AG08395 (cell line): ENCODE data around the gene HCK.

Experiments
- DNase-seq: peaks from one replicate; pipeline ENCODE4 v3.0.0; 2012; ENCODE audit warnings: mixed read lengths, low spot score

The HCK gene

DNA sequence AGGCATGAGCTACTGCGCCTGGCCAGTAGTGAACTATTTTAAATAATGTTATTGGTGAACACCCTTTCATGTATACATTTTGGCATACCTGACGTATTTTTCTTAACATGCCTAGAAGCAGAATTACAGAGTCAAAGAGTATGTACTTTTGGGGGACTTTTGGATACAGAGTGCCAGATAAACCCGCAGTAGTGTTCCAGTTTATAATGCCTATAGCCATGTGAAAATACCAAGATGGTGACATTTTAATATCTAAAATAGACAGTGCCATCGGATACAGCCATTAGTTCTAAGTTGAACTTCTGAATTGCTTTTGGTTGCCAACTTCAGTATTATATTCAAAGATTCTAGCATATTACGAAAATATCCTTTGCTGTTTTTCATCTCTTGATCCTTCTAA lies 77.8 kb downstream of the HCK start:
- DNase-seq = no peak

DNA sequence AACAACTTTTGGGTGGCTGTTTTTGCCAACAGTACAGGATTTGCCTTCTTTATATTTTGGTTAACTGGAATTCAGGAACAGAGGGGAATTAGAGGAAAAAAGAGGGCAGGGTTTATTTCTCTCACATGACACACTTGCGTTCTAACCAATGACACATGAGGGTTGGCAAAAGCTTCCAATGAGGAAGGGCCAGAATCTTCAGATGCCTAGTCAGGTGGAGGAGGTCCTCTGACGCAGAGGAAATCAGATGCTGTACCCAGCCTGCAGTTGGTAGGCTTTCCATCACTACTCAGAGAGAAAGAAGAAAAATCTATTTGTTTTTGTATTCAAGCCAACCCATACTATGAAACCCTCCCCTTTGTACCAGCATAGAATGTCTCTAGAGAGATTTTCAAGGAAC lies 78.3 kb downstream of the HCK start:
- DNase-seq = no peak

DNA sequence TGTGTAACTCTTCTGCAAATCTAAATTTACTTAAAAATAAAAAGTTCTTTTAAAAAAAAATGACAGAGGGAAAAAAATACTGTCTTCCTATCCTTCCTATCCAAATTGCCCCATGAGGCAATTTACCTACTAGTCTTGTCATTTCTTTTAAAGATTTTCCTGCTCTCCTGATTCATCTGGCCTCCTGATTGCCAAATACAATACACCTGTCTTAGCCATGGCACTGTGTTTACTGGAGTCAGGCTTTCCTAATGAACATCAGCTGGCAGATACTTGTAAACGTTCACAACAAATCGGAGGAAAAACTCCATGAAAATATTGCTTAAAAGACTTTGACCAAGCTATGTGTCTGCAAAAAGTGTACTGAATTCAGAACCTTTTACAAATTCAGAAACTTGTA lies 78.9 kb downstream of the HCK start:
- DNase-seq = no peak

DNA sequence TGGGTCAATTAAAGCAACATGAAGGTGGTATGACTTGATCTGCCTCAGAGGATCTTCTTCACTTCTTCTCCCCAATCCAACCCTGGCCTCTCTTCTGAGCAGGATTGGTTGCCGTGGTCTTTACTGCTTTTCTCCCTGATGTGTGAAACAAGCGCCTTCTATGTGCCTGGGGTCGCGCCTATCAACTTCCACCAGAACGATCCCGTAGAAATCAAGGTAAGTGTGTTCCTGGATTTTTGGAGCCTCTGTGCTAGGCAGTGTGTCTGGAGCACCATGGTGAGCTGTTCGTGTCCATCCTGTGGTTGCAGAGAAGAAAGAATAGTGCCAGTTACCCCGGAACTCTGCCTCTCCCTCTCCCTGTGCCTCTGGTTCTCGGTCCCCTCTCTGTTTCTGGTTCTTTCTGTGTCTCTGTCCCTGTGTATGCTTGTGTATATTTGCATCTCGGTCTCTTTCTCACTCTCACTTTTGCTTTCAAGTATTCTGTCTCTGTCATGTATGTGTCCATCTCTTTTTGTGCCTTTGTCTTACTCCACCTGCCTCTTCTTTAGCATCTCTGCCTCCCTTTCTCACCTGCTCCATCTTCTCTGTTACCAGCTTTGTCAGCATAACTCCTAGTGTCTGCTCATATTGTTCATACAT lies 81.0 kb downstream of the HCK start:
- DNase-seq = no peak

DNA sequence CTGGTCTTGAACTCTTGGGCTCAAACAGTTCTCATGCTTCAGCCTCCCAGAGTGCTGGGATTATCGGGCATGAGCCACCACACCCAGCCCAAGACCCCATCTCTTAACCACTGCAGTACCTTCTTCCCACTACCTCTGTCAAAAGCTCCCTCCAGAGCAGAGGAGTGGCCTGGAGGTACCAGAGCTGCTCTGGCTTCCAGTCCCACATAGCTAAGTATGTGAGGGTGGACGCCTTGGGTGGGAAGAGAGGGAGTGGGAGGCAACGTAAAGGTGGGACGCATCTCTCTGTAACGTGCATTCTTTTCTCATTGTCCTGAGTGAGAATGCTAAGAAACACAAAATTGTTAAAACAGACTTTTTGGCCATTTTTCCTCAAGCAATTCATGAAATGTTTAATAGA lies 82.0 kb downstream of the HCK start:
- no peak for DNase-seq

DNA sequence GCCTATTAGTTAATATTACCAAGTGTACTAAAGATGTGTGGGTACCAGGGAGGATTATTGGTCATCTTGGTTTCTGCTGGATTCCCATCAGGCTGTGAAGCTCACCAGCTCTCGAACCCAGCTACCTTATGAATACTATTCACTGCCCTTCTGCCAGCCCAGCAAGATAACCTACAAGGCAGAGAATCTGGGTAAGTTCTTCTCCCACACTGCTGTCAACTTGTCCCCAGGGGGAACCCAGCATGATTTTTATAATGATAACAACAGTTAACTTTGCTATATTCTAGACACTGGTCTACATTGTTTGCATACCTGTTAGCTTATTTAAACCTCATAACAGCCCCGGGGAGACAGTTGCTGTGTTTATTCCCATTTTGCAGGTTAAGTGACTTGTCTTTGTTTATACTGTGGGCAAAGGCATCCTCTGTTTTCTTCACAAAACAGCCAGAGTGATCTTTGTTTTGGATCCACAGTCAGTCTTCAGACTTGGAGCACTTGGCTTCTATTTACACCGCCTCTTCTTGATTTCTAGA lies 84.0 kb downstream of the HCK start:
- no peak for DNase-seq

DNA sequence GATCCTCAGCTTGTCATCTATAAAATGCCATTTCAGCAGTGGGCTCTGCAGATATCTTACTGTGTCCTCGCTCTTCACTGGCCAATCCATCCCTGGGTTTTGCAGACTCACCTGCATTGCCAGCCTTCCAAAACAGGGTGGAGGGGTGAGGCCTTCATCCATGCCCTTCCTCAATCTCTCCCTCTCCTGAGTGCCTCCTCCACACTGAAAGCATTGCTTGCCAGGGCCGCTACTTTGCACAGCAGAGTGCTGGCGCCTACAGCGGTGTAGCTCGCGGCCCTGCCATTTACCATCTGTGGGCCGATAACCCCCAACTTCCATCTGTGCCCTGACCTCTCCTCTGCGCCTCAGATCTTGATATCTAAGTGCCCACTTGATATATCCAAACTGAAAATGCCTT lies 86.9 kb downstream of the HCK start:
- no peak for DNase-seq

DNA sequence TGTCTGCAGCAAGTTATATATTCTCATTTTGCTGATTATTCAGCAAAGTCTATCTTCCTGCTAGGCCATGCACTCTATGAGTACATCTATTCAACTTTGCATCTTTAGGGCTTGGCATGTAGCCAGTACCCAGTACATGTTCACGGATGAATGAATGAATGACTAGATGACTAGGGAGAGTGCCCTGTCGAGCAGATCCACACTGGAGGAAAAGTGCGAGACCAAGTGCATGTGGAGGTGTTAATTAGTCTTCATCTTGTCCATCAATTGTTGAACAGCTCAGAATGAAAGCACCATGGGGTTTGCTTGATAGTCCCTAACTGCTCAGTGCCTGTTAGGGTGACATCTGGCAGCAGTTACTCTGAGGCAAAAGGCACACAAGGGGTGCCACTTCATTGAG lies 87.9 kb downstream of the HCK start:
- DNase-seq = no peak

DNA sequence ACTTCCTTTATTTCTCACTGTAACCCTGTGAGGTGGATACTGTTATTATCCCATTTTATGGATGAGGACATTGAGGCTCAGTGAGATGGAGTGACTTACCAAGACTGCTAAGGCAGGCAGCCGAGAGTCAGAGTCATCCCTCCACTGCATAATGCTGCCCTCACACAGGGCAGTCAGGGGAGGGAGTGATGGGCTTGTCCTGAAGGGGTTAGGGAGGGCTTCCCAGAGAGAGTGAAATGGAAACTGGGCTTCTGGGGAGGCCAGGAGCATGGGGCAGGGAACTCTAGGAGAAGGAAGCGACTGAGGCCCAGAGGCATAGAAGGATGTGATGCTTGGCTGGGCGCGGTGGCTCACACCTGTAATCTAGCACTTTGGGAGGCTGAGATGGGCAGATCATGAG lies 88.6 kb downstream of the HCK start:
- DNase-seq = no peak

DNA sequence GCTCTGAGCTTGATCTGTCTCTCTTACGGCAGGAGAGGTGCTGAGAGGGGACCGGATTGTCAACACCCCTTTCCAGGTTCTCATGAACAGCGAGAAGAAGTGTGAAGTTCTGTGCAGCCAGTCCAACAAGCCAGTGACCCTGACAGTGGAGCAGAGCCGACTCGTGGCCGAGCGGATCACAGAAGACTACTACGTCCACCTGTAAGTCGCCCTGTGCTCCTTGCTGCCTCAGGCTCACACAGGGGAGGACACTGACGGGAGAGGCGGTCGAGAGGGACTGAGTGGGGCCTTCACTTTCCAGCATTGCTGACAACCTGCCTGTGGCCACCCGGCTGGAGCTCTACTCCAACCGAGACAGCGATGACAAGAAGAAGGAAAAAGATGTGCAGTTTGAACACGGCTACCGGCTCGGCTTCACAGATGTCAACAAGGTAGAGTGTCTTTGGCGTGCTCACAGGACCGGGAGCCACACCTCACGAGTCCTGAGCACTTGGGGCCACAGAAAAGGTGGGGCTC lies 89.5 kb downstream of the HCK start:
- no peak for DNase-seq

DNA sequence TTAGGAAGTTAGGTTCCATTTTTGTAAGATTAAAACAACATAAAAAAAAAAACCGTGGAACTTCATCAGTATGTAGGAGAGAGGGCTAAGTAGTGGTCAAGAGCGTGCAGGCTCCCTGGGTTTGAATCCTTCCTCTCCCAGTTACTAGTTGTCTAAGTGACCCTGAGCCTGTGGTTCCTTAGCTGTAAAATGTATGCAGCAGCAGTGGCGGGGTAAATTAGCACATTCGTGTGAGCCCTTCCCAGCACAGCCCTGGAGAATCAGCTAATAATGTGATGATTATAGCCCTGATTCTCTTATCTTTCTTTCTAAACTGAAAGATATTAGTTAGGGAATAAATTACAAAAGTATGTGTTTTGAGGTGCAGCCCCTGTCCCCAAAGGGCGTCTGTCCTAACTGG lies 90.0 kb downstream of the HCK start:
- DNase-seq = no peak

DNA sequence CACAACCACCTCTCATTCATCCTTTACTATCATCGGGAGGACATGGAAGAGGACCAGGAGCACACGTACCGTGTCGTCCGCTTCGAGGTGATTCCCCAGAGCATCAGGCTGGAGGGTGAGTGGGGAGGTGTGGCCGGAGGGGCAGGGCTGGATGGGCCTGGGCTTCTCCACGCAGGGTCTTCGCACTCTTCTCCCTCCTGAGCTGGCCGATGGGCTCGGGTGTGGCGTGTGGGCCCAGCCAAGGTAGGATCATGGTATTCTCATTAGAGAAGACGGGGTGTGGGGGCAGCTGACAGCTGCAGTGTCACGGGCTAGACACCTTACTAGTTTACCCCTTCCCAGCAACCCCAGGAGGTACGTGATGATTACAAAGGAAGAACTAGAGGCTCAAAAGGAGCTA lies 90.9 kb downstream of the HCK start:
- DNase-seq = no peak

DNA sequence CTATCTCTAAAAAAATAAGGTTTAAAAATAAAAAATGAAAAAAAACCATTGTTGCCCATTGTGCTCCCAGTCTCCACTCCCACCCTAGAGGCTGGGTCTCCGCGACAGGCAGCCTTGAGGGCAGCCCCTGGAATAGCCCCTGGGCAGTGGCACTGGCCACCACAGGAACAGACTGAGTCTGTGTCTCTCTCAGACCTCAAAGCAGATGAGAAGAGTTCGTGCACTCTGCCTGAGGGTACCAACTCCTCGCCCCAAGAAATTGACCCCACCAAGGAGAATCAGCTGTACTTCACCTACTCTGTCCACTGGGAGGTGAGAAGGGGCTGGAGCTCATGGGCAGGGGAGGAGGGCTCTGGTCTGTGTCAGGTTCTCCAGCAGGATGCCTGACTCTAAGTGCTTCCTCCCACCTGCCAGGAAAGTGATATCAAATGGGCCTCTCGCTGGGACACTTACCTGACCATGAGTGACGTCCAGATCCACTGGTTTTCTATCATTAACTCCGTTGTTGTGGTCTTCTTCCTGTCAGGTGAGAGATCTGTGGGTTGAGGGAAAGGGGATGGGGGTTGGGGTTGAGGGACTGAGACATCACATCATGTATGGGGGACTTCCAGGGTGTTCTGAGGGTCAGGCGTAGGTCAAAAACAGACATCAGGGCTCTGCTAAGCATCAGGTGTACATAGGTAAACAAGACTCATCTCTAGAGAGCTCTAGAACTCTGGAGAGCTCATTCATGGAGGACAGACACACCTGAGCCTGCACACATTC lies 93.0 kb downstream of the HCK start:
- no peak for DNase-seq

DNA sequence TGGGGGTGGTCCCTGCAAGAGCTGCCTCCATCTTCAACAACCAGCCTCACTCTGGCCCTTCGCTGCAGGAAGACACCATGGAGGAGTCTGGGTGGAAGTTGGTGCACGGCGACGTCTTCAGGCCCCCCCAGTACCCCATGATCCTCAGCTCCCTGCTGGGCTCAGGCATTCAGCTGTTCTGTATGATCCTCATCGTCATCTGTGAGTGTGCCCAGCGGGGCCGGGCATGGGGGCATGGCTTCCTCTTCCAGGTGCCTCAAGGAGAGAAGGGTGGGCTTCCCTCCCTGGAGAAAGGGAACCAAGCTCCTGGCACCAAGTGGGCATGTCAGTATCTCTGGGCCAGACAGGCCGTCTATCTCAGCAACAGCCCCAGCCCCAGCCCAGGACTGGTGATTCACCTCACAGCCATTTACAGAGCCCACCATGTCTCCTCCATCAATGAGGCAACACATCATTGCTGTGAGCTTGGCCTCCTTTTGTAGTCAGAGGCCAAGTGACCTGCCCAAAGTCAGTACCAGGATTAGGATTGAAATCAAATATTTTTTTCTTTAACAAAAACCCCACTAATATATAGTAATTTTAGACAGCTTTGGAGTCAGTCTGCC lies 97.6 kb downstream of the HCK start:
- no peak for DNase-seq

DNA sequence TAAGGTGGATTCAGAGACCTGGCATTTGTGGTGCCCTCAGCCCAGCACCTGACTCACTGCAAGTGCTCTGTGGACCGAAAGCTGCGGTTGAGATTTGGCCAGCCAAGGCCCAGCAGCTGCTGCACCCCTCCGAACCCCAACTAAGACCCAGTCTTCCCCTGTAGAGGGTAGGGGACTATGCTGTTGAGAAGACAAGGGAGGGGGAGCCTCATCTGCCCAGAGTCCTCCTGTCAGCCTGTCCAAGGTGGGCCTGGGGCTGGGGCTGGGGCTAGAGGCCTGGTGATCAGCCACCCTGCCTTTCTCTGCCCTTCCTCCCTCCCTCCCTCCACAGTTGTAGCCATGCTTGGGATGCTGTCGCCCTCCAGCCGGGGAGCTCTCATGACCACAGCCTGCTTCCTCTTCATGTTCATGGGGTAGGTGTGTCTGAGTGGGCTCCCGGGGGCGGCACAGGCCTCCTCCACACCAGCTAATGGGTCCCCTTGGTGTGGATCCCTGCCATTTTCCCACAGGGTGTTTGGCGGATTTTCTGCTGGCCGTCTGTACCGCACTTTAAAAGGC lies 98.3 kb downstream of the HCK start:
- DNase-seq = no peak
